ENCODE results near the gene CD1B. TPM values are rescaled to one million over a fixed set of nuclear protein-coding genes. Genes with fewer than 3 reads are reported as not detected.

Gene CD1B
- total and polyA plus RNA-seq, 2 experiments from 2014 or later = not detected

DNA sequence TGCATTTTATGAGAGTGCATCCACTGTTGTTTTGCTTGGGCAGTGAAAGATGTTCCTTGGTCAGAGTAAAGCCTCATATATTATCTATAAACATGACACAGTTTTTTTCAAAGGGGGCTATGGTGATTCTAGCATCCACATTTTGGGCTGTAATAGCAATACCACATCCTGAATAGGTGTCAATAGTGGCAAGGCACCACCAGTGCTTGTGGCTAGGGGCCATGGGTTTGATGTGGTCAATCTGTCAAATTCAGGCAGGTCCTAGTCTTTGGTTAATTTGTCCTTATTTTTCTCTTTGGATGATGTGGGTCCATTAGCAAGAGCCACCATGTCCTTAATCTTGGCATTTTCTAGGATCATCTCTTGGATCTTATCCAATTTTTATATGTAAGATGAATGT is 35.5 kb upstream of the CD1B start:
- H3K79me2 ChIP-seq = no peaks in the 10 kb centered on the region
- no peak overlapping the region for H3K4me3 ChIP-seq
- no peaks in the 10 kb centered on the region for H3K4me1 ChIP-seq (ENCODE audit: insufficient read depth)
- no peaks in the 10 kb centered on the region for H3K9me2 ChIP-seq (replicated peaks; ENCODE audit: insufficient read depth)
- H3K36me3 ChIP-seq (replicated peaks; ENCODE audit: insufficient read depth, low read depth) = no peaks in the 10 kb centered on the region
- H3K9me3 ChIP-seq (ENCODE audit: low read depth) = no peaks in the 10 kb centered on the region
- DNase-seq (ENCODE audit: low spot score) = no peak
- H3K27ac ChIP-seq = no peak overlapping the region
- no peaks in the 10 kb centered on the region for H4K20me1 ChIP-seq (ENCODE audit: insufficient read depth, poor library complexity, severe bottlenecking)
- no peak overlapping the region for H2AFZ ChIP-seq
- H3K27me3 ChIP-seq = no peaks in the 10 kb centered on the region
- TF ChIP-seq, protein P1, sequence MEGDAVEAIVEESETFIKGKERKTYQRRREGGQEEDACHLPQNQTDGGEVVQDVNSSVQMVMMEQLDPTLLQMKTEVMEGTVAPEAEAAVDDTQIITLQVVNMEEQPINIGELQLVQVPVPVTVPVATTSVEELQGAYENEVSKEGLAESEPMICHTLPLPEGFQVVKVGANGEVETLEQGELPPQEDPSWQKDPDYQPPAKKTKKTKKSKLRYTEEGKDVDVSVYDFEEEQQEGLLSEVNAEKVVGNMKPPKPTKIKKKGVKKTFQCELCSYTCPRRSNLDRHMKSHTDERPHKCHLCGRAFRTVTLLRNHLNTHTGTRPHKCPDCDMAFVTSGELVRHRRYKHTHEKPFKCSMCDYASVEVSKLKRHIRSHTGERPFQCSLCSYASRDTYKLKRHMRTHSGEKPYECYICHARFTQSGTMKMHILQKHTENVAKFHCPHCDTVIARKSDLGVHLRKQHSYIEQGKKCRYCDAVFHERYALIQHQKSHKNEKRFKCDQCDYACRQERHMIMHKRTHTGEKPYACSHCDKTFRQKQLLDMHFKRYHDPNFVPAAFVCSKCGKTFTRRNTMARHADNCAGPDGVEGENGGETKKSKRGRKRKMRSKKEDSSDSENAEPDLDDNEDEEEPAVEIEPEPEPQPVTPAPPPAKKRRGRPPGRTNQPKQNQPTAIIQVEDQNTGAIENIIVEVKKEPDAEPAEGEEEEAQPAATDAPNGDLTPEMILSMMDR (IDR thresholded peaks at IDR 0.05; ENCODE audit: poor library complexity) = no peak
- TF ChIP-seq EZH2phosphoT487 (IDR thresholded peaks at IDR 0.05; ENCODE audit: low read depth, severe bottlenecking, unreplicated experiment) (no peak), EZH2 (IDR thresholded peaks at IDR 0.05; ENCODE audit: borderline replicate concordance) (no peak)
- H3K4me2 ChIP-seq = no peak overlapping the region

GRCh38 chr1:158362941-158363340 is 31.6 kb upstream of the CD1B start:
- 78% methylated on average over 1 of the region's 1 CpG for WGBS (ENCODE audit: low lambda C conversion rate, missing lambda C conversion rate)
- H3K4me1 ChIP-seq (ENCODE audit: insufficient read depth) = no peaks in the 10 kb centered on the region
- H3K27me3 ChIP-seq = no peaks in the 10 kb centered on the region
- no peak for DNase-seq (ENCODE audit: low spot score)
- H4K20me1 ChIP-seq (ENCODE audit: insufficient read depth, poor library complexity, severe bottlenecking) = no peaks in the 10 kb centered on the region
- H3K4me3 ChIP-seq = no peak overlapping the region
- no peak overlapping the region for H2AFZ ChIP-seq
- no peaks in the 10 kb centered on the region for H3K79me2 ChIP-seq
- H3K4me2 ChIP-seq = no peak overlapping the region
- TF ChIP-seq EZH2phosphoT487 (IDR thresholded peaks at IDR 0.05; ENCODE audit: low read depth, severe bottlenecking, unreplicated experiment) = no peak
- TF ChIP-seq, protein P1 (IDR thresholded peaks at IDR 0.05; ENCODE audit: poor library complexity) = no peak
- TF ChIP-seq EZH2 (IDR thresholded peaks at IDR 0.05; ENCODE audit: borderline replicate concordance) = no peak
- no peaks in the 10 kb centered on the region for H3K9me2 ChIP-seq (replicated peaks; ENCODE audit: insufficient read depth)
- H3K27ac ChIP-seq = no peak overlapping the region
- no peaks in the 10 kb centered on the region for H3K36me3 ChIP-seq (replicated peaks; ENCODE audit: insufficient read depth, low read depth)
- no peaks in the 10 kb centered on the region for H3K9me3 ChIP-seq (ENCODE audit: low read depth)

DNA sequence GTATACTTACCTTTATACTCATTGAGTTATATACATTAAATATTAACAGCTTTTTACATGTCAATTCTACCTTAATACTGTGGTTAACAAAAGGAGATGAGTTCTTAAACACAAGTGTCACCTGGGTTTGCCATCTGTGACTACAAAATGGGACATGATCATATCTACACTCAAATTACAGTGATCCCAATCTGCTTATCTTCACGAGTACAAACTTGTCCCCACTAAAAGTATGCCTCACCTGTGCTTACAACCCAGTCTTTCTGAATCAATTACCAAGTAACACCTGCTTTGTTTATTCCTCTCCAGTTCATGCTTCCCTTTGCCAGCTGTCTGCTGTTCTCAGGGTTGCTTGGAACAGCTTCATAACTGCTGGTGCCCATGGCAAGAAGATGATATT is 31.2 kb upstream of the CD1B start:
- H3K9me3 ChIP-seq (ENCODE audit: low read depth) = no peaks in the 10 kb centered on the region
- no peaks in the 10 kb centered on the region for H3K9me2 ChIP-seq (replicated peaks; ENCODE audit: insufficient read depth)
- H3K27me3 ChIP-seq = no peaks in the 10 kb centered on the region
- no peaks in the 10 kb centered on the region for H3K36me3 ChIP-seq (replicated peaks; ENCODE audit: insufficient read depth, low read depth)
- H2AFZ ChIP-seq = no peak overlapping the region
- H3K4me3 ChIP-seq = no peak overlapping the region
- 63% methylated on average over 1 of the region's 1 CpG for WGBS (ENCODE audit: low lambda C conversion rate, missing lambda C conversion rate)
- no peaks in the 10 kb centered on the region for H4K20me1 ChIP-seq (ENCODE audit: insufficient read depth, poor library complexity, severe bottlenecking)
- H3K4me2 ChIP-seq = no peak overlapping the region
- TF ChIP-seq EZH2 (IDR thresholded peaks at IDR 0.05; ENCODE audit: borderline replicate concordance) (no peak), EZH2phosphoT487 (IDR thresholded peaks at IDR 0.05; ENCODE audit: low read depth, severe bottlenecking, unreplicated experiment) (no peak)
- TF ChIP-seq, protein P1 (IDR thresholded peaks at IDR 0.05; ENCODE audit: poor library complexity) = no peak
- DNase-seq (ENCODE audit: low spot score) = no peak
- H3K79me2 ChIP-seq = no peaks in the 10 kb centered on the region
- no peaks in the 10 kb centered on the region for H3K4me1 ChIP-seq (ENCODE audit: insufficient read depth)
- H3K27ac ChIP-seq = no peak overlapping the region

GRCh38 chr1:158357441-158357840 is 26.1 kb upstream of the CD1B start:
- H3K27me3 ChIP-seq = no peaks in the 10 kb centered on the region
- H3K79me2 ChIP-seq = no peaks in the 10 kb centered on the region
- WGBS (ENCODE audit: low lambda C conversion rate, missing lambda C conversion rate) = 92% methylated on average over 1 of the region's 1 CpG
- no peaks in the 10 kb centered on the region for H4K20me1 ChIP-seq (ENCODE audit: insufficient read depth, poor library complexity, severe bottlenecking)
- H3K4me3 ChIP-seq = no peak overlapping the region
- no peaks in the 10 kb centered on the region for H3K36me3 ChIP-seq (replicated peaks; ENCODE audit: insufficient read depth, low read depth)
- TF ChIP-seq, protein P1 (IDR thresholded peaks at IDR 0.05; ENCODE audit: poor library complexity) = no peak
- no peak for TF ChIP-seq EZH2 (IDR thresholded peaks at IDR 0.05; ENCODE audit: borderline replicate concordance)
- no peak for TF ChIP-seq EZH2phosphoT487 (IDR thresholded peaks at IDR 0.05; ENCODE audit: low read depth, severe bottlenecking, unreplicated experiment)
- no peak for DNase-seq (ENCODE audit: low spot score)
- H3K4me1 ChIP-seq (ENCODE audit: insufficient read depth) = no peaks in the 10 kb centered on the region
- H3K9me3 ChIP-seq (ENCODE audit: low read depth) = no peaks in the 10 kb centered on the region
- H3K27ac ChIP-seq = no peak overlapping the region
- no peak overlapping the region for H3K4me2 ChIP-seq
- H2AFZ ChIP-seq = no peak overlapping the region
- no peaks in the 10 kb centered on the region for H3K9me2 ChIP-seq (replicated peaks; ENCODE audit: insufficient read depth)

All from hepatocyte (in vitro differentiated cells).